Endothelial cell (in vitro differentiated cells): ENCODE results near the gene HERC3. TPM values are rescaled to one million over a fixed set of nuclear protein-coding genes. Genes with fewer than 3 reads are reported as not detected.

ENCODE experiments used
- DNase-seq: peaks from one replicate; pipeline ENCODE4 v3.0.0; 2021; ENCODE audit warnings: low spot score
- H3K27ac Mint-ChIP-seq: one replicate; pipeline ENCODE4 v1.8.0; 2021; ENCODE audit warnings: mixed read lengths, inconsistent platforms; ENCODE audit not compliant: unreplicated experiment
- H3K27me3 Mint-ChIP-seq: one replicate; pipeline ENCODE4 v1.8.0; 2021; ENCODE audit warnings: mild to moderate bottlenecking, moderate library complexity, mixed read lengths, inconsistent platforms; ENCODE audit not compliant: unreplicated experiment
- H3K36me3 Mint-ChIP-seq: one replicate; pipeline ENCODE4 v1.8.0; 2021; ENCODE audit warnings: mild to moderate bottlenecking, low read depth, mixed read lengths, inconsistent platforms; ENCODE audit not compliant: unreplicated experiment
- H3K4me1 Mint-ChIP-seq: one replicate; pipeline ENCODE4 v1.8.0; 2021; ENCODE audit warnings: mild to moderate bottlenecking, mixed read lengths, inconsistent platforms; ENCODE audit not compliant: unreplicated experiment
- H3K4me3 Mint-ChIP-seq: one replicate; pipeline ENCODE4 v1.8.0; 2021; ENCODE audit warnings: mild to moderate bottlenecking, mixed read lengths, inconsistent platforms; ENCODE audit not compliant: unreplicated experiment
- H3K9me3 Mint-ChIP-seq: one replicate; pipeline ENCODE4 v1.8.0; 2021; ENCODE audit warnings: mixed read lengths, inconsistent platforms; ENCODE audit not compliant: unreplicated experiment
- CTCF ChIP-seq: fragments of 200-600 bp; sonication (generic); IDR thresholded peaks from one replicate; pipeline ENCODE4 v1.5.0; 2021; ENCODE audit warnings: antibody characterized with exemption; ENCODE audit not compliant: unreplicated experiment
- total RNA-seq: library from RNA; stranded (reverse); fragmentation: NEBNext Ultra II Directional; extraction: Animal tissue kit (Norgen Biotek cat#: 25700); gene quantifications from one replicate; pipeline ENCODE4 v1.2.1, GENCODE V29; 2021; ENCODE audit not compliant: unreplicated experiment

The HERC3 gene
- total RNA-seq, 1 donor from 2014 or later = 8.0 TPM

GRCh38 chr4:88645994-88646393, 53.7 kb downstream of the HERC3 start:
- H3K27ac Mint-ChIP-seq = no peak overlapping the region
- no peaks in the 10 kb centered on the region for H3K9me3 Mint-ChIP-seq
- no peaks in the 10 kb centered on the region for H3K27me3 Mint-ChIP-seq
- TF ChIP-seq CTCF = no peak
- no peak overlapping the region for H3K4me3 Mint-ChIP-seq
- H3K4me1 Mint-ChIP-seq = peaks cover 21% of the 10 kb centered on the region
- no peak for DNase-seq
- H3K36me3 Mint-ChIP-seq = no peaks in the 10 kb centered on the region

- Mint-ChIP-seq H3K27me3 (no peaks in the 10 kb centered on the region), H3K27ac (no peak overlapping the region), H3K9me3 (no peaks in the 10 kb centered on the region), H3K36me3 (no peaks in the 10 kb centered on the region), H3K4me3 (no peak overlapping the region), H3K4me1 (peaks cover 21% of the 10 kb centered on the region)
- TF ChIP-seq CTCF = no peak
- DNase-seq = no peak
Observed at GRCh38 chr4:88646528-88647280, 54.4 kb downstream of the HERC3 start.

GRCh38 chr4:88649716-88650115, 57.4 kb downstream of the HERC3 start:
- no peaks in the 10 kb centered on the region for H3K36me3 Mint-ChIP-seq
- H3K4me3 Mint-ChIP-seq = no peak overlapping the region
- H3K27ac Mint-ChIP-seq = no peak overlapping the region
- H3K27me3 Mint-ChIP-seq = no peaks in the 10 kb centered on the region
- peaks cover 27% of the 10 kb centered on the region for H3K4me1 Mint-ChIP-seq
- TF ChIP-seq CTCF = no peak
- H3K9me3 Mint-ChIP-seq = no peaks in the 10 kb centered on the region
- no peak for DNase-seq

GRCh38 chr4:88653371-88653946, 61.2 kb downstream of the HERC3 start:
- Mint-ChIP-seq H3K36me3 (peaks cover 11% of the 10 kb centered on the region), H3K27me3 (no peaks in the 10 kb centered on the region), H3K27ac (no peak overlapping the region), H3K9me3 (no peaks in the 10 kb centered on the region), H3K4me3 (no peak overlapping the region), H3K4me1 (peaks cover 18% of the 10 kb centered on the region)
- DNase-seq = no peak
- no peak for TF ChIP-seq CTCF

- Mint-ChIP-seq H3K27ac (no peak overlapping the region), H3K4me1 (peaks cover 8% of the 10 kb centered on the region), H3K4me3 (no peak overlapping the region), H3K36me3 (peaks cover 11% of the 10 kb centered on the region), H3K27me3 (no peaks in the 10 kb centered on the region), H3K9me3 (no peaks in the 10 kb centered on the region)
- TF ChIP-seq CTCF = no peak
- no peak for DNase-seq
Observed at GRCh38 chr4:88655226-88655625, 62.9 kb downstream of the HERC3 start.
